ENCODE data around the gene FAM20C.
"Not testable (repeated sequence)": the region's sequence is repeated elsewhere in the genome, so short reads cannot be mapped to it uniquely, and the experiment has no call there.

Gene FAM20C

GRCh38 chr7:261341-262250 is 69.2 kb downstream of the FAM20C start:
- DNase-seq = no peak

DNA sequence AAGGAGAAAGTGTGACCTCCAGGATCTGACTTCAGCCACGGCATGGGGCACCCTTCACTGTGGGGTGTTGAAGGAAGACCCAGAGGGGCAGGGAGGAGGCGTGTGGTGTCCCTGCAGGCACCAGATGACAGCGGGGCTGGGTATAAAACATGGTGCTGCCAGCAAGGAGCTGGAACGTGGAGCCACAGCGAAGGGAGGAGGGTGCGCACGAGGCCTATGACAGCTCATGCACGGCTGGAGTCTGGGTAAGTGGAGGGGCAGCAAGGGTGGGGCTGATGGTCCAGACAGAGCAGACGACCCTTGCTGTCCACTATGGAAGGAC is 69.8 kb downstream of the FAM20C start:
- DNase-seq = no peak

- DNase-seq = not testable (repeated sequence)
Observed at GRCh38 chr7:262631-263311, 70.4 kb downstream of the FAM20C start.

- not testable (repeated sequence) for DNase-seq
Observed at GRCh38 chr7:263483-264351, 71.3 kb downstream of the FAM20C start.

DNA sequence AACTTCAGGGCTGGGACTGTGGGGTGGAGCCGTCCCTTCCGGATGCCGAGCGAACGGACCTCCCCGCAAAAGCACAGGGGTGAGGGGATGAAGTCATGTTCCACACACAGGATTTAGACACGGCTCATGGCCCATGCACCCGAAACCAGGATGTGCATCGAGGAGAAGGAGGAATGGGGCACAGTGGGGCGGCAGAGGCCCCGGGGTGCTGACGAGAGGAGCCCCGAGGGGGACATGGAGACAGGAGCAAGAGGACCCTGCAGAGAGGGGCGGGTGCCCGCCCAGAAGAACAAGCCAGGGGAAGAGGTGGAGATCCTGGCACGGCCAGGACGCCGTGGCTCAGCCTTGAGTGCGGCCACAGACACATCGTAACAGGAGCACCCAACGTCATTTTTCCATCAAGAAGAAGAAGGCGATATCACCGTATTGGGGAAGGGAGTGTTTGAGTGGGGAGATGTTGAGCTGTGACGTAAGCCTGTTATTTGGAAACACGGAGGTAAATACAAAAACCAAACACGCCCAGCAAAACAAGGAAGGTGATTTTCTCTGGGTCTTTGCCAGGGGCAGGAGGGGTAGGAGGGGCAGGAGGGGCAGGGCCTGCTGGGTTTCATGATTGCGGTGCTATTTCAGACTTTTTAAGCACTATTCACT is 72.3 kb downstream of the FAM20C start:
- no peak for DNase-seq

DNA sequence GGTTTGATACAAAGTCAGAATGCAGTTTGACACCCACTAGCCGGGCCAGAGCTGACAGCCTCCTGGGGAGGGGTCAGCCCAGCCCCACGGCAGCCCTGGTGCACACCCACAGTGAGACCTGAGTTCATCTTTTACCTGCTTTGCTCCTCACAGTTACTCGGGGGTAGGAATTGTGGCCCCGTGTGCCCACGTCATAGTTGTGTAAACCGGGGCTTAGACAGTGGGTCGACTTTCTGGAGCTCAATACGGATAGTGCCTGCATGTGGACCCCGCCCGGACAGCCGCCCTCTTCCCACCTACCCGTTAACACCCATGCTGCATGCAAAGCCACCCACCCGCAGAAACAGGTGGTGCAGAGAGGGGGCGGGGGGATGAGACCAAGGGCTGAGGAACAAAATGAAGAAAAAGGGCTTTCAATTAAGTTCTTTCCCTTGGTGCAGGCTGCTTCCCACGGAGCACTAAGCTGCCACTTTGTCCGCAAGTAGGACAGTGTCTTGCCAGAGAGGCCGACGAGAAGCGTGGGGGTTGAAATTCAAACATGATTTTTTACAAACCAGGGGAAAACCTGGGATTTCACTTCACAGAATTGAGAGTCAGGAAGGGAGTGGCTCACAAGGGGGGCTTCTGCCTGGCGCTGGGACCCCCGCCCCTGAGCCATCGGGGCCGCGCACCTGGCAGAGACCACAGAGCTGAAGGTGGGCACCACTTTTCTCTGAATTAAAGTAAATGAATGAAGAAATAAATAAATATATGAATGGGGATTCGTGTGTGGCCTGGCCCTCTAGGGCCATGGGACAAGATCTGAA is 73.0 kb downstream of the FAM20C start:
- DNase-seq = no peak

- DNase-seq = no peak
Observed at GRCh38 chr7:265998-266850, 73.9 kb downstream of the FAM20C start.

DNA sequence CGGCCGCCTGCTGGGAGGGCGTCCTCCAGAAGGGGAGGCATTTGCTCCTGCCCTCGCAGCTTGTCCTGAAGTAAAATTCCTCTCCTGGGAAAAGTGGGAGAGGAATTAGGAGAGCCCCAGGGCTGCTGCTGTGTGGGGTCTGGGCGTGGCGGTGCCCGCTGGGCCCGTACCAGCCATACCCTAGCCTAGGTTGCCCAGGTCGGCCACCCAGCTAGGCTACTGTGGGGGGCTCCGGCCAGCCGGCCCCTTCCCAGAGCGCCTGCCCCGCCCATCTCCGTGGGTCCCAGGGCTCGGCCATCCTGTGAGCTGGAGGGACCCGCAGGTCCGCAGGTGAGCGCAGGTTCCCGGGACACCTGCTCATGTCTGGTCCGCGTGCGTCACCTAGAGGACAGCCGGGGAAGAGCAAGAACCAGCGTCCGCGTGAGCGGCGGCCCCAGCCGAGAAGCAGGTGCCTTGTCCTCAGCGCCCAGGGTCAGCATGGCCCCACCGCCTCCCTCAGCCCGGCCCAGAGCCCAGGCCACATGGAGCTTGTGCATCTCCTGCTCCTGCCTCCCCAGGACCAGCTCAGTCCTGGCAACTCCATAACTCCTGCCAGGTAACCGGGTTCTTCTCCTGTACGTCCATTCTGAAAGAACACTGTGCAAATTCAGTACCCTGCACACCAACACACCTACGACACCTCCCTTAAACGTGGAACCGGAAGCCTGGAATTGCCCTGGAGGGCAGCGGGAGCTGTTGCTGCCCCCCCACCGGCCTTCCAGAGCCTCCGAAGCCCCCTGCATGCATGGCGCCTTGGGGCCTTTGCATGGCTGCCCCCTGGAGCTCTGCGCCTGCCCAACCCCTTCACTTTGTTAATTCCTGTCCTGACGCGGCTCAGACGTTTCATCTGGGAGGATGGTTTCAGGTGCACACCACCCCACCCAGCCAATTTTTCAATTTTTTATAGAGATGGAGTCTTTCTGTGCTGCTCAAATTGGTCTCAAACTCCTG is 74.8 kb downstream of the FAM20C start:
- no peak for DNase-seq

DNA sequence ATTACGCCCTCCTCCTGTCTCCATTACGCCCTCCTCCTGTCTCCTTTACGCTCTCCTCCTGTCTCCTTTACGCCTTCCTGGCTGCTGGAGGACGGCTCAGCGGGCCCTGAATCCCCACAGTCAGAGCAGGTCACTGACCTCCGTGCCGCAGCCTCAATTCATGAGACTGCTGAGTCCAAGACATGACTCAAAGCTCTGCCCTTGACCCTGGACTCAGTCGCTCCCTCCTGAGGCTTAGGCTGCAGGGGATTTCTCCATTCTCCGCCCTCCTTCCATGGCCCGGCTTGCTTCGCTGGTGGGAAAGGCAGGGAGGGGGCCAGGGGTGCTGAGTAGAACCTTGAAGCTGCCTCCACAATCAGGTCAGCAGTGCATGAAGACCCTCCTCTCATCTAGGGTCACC is 76.6 kb downstream of the FAM20C start:
- DNase-seq = no peak

GRCh38 chr7:269721-270120 is 77.3 kb downstream of the FAM20C start:
- DNase-seq = no peak

GRCh38 chr7:270351-270983 is 78.1 kb downstream of the FAM20C start:
- no peak for DNase-seq

GRCh38 chr7:271266-272107 is 79.1 kb downstream of the FAM20C start:
- DNase-seq = no peak

GRCh38 chr7:272108-272615 is 79.8 kb downstream of the FAM20C start:
- DNase-seq = no peak

DNA sequence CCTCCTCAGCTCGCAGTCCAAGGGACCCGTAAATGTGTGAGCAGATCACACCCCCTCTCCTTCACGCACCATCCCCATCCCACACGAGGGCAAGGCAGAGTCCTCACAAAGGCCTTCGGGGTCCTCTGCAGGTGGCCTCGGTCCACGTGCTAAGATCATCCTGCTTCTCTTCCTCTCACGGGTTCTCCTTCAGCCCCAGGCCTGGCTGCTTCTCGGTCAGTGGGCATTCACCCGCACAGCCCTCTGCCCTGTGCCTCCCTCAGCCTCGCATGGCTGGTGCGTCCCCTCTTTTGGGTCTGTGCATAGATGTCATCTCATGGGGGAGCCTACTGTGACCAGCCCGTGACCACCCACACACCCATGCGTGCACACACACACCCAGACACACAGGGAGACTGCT is 80.3 kb downstream of the FAM20C start:
- DNase-seq = no peak

DNA sequence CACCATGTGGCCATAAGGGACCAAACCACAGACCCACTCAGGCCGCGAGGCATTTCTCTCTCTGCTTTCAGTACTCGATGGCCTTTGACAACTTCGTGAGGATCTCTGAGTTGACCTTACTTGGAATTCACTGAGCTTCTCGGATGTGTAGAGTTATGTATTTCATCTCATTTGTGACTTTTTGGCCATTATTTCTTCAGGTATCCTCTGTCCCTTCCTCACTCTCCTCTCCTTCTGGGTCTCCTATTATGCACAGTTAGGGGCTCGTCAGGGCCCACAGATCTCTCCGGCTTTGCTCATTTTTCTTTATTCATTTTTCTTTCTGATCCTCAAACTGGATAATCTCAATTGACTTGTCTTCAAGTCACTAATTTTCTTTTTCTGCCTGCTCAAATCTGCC is 81.0 kb downstream of the FAM20C start:
- no peak for DNase-seq

GRCh38 chr7:274266-274665 is 81.9 kb downstream of the FAM20C start:
- DNase-seq = no peak

GRCh38 chr7:276230-276835 is 84.0 kb downstream of the FAM20C start:
- no peak for DNase-seq

GRCh38 chr7:277228-277627 is 84.9 kb downstream of the FAM20C start:
- DNase-seq = no peak
